NB4 (cell line): Measurements from ENCODE around the gene PLA2G4F.

Experiments
- MYC ChIP-seq: IDR thresholded peaks from 2 replicates; pipeline ENCODE4 v1.6.1; 2011; ENCODE audit warnings: low read depth, low read length
- POLR2A ChIP-seq: IDR thresholded peaks from 2 replicates; pipeline ENCODE4 v1.6.1; 2011; ENCODE audit warnings: mild to moderate bottlenecking; ENCODE audit not compliant: insufficient read length; ENCODE audit errors: extremely low read depth
- TF ChIP-seq, protein P1 (sequence below): IDR thresholded peaks from one replicate; pipeline ENCODE4 v1.5.1; 2012; ENCODE audit warnings: low read depth, low read length
- TF ChIP-seq, protein P2 (sequence below): IDR thresholded peaks from 2 replicates; pipeline ENCODE4 v1.6.1; 2011; ENCODE audit warnings: low read depth, low read length

GRCh38 chr15:42090781-42091180 is 65.7 kb downstream of the PLA2G4F start:
- TF ChIP-seq, protein P1, sequence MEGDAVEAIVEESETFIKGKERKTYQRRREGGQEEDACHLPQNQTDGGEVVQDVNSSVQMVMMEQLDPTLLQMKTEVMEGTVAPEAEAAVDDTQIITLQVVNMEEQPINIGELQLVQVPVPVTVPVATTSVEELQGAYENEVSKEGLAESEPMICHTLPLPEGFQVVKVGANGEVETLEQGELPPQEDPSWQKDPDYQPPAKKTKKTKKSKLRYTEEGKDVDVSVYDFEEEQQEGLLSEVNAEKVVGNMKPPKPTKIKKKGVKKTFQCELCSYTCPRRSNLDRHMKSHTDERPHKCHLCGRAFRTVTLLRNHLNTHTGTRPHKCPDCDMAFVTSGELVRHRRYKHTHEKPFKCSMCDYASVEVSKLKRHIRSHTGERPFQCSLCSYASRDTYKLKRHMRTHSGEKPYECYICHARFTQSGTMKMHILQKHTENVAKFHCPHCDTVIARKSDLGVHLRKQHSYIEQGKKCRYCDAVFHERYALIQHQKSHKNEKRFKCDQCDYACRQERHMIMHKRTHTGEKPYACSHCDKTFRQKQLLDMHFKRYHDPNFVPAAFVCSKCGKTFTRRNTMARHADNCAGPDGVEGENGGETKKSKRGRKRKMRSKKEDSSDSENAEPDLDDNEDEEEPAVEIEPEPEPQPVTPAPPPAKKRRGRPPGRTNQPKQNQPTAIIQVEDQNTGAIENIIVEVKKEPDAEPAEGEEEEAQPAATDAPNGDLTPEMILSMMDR, result no peak
- TF ChIP-seq MYC (no peak), POLR2A (no peak)
- TF ChIP-seq, protein P2, sequence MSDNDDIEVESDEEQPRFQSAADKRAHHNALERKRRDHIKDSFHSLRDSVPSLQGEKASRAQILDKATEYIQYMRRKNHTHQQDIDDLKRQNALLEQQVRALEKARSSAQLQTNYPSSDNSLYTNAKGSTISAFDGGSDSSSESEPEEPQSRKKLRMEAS, result no peak
